GM08714 (cell line): ENCODE data around the gene EME2.

Experiments used
- H3K4me3 ChIP-seq: fragments of 200-500 bp; sonication (Bioruptor generic); 2 replicates; pipeline ENCODE4 v1.5.1; 2014; ENCODE audit warnings: mild to moderate bottlenecking, low read length, inconsistent platforms
- ZNF274 ChIP-seq: IDR thresholded peaks from 2 replicates; pipeline ENCODE4 v1.6.1; 2012; ENCODE audit warnings: mild to moderate bottlenecking, low read depth, low read length

Gene EME2

DNA sequence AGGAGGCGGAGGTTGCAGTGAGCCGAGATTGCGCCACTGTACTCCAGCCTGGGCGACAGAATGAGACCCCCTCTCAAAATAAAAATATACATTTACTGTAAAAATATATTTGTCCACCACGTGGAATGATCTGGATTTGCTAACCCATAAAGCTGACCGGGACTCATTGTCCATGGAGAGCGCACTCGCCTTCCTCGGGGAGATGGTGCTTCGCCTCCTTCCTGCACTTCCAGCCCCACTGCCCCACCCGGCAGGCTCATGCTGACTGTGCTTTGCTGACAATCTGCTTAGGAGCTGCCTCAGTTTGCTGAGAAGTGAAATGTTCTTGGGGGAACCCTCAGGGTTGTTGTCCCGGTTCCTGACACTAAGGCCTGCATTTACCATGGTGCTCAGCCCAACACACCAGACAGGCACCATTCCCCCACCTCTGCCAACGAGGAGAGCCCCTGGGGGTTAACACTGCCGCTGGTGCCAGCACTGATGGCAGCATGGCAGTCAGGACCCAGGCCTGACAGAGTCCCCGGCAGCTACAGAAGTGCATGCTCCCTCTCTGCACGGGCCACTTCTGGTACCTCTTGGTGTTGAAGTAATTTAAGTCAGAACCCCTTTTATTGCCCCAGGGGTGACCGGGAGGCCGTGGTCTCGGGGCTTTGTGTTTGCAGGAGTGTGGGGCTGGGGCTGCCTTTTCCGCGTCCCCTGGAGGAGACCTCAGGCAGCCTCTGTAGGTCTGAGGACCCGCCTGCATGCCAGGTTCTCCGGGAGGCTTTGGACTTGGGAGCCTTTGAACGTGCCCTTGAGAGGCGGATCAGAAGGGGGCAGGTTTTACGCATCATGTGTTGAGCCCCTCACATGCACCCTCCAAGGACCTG lies 12.6 kb downstream of the EME2 start:
- H3K4me3 ChIP-seq = no peak overlapping the region
- no peak for TF ChIP-seq ZNF274

DNA sequence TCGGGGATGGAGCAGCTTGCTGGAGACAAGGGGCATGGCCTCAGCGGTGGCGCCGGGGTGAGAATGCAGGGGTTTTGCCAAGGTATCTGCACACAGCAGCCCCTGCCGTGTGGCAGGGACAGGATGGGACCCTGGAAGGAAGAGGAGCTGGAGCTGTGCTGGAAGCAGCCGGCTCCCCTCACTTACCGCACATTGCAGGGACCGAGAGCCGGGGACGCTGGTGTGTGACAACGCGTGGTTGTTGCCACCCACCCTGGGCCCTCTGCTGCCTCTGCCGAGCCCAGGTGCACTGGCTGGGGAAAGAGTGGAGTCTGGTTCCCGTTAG lies 13.2 kb downstream of the EME2 start:
- no peak for TF ChIP-seq ZNF274
- no peak overlapping the region for H3K4me3 ChIP-seq

DNA sequence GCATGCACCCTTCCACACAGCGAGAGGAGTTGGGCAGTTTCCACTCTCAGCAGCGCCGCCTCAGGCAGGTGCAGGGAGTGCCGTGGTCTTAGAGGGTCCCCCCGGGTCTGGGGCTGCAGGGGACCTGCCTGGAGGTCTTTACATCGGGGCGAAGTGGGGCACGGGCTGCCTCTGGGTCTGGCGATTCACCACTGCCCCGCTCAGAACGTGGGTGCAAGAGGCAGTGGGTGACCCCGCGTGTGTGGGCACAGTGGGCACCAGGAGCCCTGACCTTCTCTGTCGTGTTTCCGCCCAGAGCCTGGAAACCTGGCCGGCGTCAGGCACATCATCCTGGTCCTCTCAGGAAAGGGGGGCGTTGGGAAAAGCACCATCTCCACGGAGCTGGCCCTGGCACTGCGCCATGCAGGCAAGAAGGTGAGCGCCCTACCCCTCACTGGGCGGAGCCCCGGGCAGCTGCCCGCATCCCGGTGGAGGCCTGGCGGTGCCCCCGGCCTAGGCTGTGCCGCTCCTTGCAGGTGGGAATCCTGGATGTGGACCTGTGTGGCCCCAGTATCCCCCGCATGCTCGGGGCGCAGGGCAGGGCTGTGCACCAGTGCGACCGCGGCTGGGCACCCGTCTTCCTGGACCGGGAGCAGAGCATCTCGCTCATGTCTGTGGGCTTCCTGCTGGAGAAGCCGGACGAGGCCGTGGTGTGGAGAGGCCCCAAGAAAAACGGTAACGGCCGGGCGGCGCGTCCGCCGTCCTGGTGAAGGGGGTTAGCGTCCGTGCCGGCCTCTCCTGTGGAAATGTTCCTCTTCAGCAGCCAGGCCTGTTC lies 13.8 kb downstream of the EME2 start:
- no peak for TF ChIP-seq ZNF274
- no peak overlapping the region for H3K4me3 ChIP-seq

DNA sequence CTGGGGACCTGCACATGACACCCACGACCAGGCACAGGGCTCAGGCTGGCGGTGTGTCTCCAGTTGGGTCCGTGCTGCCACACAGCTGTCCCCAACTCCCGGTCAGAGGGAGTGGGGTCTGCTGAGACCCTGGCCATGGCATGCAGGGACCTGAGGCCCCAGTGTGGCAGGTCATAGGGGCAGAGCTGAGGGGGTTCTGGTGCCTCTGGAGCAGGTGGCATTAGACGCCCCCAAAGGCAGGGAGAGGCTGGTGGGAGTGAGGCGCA lies 14.4 kb downstream of the EME2 start:
- H3K4me3 ChIP-seq = no peak overlapping the region
- TF ChIP-seq ZNF274 = no peak

DNA sequence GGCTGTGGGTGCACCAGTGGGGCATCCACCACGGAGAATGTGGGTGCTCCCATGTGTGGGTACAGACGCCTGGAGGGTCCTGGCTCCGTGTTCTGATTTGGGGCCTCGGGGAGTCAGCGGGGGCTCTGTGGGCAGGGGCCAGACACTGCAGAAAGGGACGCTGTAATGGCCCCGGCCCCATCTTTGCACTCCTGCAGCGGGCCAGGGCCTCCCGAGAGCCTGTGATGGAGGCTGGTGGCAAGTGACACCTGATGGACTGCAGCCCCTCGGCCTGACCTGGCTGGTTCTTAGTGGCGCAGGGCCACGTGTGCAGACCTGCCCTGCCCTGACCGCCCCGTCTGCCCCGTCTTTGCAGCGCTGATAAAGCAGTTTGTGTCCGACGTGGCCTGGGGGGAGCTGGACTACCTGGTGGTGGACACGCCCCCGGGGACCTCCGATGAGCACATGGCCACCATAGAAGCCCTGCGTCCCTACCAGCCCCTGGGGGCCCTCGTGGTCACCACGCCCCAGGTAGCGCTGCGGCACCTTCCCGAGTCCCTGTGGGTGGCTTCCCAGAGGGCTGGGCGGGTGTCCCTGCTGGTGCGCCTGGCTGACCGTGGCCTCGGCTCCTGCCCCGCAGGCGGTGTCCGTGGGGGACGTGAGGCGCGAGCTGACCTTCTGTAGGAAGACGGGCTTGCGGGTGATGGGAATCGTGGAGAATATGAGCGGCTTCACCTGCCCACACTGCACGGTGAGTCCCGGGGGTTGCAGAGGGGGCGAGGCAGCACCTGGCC lies 14.9 kb downstream of the EME2 start:
- H3K4me3 ChIP-seq = no peak overlapping the region
- no peak for TF ChIP-seq ZNF274

DNA sequence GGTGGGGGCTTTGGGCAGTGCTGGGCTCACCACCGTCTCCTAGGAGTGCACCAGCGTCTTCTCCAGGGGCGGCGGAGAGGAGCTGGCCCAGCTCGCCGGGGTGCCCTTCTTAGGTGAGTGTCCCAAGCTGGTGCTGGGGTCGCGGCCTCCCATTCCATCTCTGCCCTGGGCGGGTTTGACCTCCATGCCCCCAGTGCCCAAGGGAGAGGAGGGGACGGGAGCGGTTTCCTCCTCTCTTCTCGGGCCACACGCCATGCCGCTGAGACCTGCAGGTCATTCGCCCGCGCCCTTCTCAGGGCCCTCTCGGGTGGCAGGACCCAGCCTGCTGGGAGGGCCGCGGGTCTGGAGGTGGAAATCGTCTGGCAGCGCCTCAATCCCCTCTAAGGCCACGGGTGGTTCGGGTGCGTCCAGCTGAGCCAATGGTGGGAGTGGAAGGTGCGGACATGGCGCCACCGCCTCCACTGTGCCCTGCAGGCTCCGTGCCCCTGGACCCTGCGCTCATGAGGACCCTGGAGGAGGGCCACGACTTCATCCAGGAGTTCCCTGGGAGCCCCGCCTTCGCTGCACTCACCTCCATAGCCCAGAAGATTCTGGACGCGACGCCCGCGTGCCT lies 15.6 kb downstream of the EME2 start:
- TF ChIP-seq ZNF274 = no peak
- no peak overlapping the region for H3K4me3 ChIP-seq

DNA sequence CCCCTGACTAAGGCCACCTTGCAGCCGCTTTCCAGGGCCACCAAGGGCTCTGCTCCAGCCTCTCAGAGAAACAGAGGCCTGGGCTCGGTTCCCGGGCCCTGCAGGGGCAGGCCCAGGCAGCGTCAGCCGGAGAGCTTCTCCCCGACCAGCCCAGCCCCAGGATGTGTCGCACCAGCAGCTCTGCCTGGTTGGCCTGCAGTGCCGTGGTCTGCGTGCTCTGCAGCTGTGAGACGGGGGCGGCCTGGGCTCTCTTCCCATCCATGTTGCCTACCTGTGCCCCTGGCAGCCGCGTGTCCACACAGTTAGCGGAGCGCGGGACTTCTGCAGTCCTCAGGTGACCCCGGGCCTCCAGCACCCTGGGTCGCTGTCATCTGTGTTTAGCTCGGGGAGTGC lies 16.1 kb downstream of the EME2 start:
- no peak for TF ChIP-seq ZNF274
- no peak overlapping the region for H3K4me3 ChIP-seq

DNA sequence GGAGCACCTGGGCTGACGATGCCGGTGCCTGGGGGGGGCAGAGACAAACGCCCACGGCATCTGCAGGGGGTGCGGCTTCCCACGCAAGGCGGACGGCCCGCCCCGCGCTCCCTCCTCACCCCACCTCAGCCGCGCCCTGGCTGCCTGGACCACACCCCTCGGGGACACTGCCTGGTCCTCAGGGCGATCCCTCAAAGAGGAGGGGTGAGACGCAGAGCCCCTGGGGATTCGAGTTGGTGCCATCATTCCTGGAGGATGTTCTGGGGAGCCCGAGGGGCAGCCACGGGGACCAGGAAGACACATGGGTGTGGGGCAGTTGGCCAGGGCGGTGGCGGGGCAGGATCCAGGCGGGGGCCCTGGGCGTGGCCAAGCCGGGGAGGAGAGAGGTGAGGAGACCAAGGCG lies 17.0 kb downstream of the EME2 start:
- TF ChIP-seq ZNF274 = no peak
- H3K4me3 ChIP-seq = no peak overlapping the region

DNA sequence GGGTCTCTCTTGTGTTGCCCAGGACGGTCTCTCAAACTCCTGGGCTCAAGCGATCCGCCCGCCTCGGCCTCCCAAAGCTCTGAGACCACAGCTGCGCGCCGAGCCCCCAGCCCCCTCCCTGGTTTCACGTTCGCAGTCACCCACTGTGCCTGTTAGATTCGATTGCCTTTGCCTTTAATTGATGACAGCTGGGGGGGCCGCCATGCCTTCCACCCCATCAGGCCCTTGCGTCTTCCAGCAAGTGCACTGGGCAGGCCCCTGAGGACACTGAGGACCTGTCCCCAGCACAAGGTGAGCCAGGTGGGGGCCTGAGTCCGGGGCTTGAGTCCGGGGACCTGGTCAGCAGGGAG lies 17.6 kb downstream of the EME2 start:
- TF ChIP-seq ZNF274 = no peak
- H3K4me3 ChIP-seq = no peak overlapping the region

DNA sequence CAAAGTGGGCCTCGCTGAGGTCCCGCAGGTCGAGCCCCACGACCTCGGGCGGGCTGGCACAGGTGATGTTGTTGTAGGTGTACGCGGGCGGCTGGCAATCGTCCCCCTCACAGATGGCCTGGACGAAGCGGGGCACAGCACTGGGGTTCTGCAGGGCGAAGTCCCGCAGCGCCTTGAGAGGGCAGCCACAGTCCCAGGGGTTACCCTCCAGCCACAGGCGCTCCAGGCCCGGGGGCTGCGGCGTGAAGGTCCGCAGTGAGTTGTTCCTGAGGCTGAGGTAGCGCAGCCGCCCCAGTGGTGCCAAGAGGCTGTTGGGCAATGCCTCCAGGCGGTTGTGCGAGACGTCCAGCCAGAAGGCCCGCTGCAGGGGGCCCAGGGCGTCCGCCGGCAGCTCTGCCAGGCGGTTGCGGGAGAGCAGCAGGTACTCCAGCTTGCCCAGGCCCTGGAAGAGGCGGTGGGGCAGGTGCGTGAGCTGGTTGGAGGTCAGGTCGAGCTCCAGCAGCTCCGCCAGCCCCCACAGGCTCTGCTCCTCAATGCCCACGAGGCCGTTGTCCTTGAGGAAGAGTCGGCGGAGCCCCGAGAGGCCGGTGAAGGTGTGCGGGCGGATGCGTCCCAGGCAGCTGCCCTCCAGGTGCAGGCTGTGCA lies 18.1 kb downstream of the EME2 start:
- TF ChIP-seq ZNF274 = no peak

DNA sequence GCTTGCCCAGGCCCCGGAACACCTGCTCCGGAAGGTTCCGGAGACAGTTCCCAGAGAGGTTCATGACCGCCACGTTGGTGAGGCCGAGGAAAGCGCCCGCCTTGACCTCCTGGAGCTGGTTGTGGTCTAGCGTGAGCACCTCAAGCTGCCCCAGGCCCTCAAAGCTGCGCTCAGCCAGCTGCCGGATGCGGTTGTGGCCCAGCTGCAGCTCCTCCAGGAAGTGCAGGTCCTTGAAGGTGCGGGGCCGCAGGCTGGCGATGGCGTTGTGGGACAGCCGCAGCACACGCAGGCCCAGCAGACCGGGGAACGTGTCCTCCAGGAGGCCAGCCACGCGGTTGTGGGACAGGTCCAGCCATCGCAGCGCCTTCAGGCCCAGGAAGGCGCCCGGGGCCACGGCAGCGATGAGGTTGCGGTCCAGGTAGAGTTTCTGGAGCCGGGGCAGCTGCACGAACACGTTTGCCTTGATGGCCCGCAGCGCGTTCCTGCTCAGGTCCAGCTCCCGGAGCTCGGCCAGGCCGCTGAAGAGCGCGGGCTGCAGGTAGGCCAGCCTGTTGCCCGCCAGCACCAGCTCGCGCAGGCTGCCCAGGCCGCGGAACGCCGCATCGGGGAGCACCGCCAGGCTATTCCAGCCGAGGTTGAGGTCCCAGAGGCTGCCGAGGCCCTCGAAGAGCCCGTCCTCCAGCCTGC lies 18.8 kb downstream of the EME2 start:
- TF ChIP-seq ZNF274 = no peak

More for the DNA sequence above, 18.1 kb downstream of the EME2 start:
- no peak overlapping the region for H3K4me3 ChIP-seq

DNA sequence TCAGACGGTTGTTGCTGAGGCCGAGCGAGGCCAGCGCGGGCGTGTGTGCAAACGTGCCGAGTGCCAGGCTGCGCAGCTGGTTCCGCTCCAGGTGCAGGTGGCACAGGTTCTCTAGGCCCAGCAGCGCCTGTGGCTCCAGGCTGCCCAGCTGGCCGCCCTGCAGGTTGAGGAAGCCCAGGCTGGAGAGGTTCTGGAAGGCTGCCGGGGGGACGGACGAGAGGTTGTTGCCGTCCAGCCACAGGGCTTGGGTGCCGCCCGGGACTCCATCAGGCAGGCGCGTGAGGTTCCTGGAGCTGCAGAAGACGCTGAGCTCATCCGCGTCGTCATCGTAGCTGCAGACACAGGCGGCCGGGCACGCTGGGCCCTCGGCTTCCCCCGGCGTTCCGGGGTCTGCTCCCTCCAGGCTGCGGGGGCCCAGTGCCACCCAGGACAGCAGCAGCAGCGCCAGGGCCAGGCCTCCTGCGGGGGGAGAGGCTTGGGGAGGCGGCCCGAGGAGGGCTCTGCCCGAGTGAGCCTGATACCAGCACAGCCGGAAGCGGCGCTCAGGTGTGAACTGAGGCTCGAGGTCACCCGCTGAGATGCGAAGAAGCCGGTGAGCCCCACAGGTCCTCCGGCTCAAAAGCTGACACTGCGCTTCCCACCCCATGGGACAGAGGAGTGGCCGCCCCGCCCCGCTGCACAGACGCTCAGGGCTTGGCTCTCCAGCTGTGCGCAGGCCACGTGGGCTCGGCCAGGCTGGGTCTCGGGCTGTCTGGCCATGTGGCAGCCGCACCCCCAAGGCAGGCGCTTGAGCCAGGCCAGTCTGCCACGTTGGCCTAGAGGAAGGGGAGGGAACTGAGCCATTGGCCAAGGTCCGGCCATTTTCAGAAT lies 19.6 kb downstream of the EME2 start:
- H3K4me3 ChIP-seq = no peak overlapping the region
- TF ChIP-seq ZNF274 = no peak

More for the DNA sequence above, 18.8 kb downstream of the EME2 start:
- no peak overlapping the region for H3K4me3 ChIP-seq
